H1 (cell line): ENCODE results near the gene RRP12. TPM values are rescaled to one million over a fixed set of nuclear protein-coding genes. Genes with fewer than 3 reads are reported as not detected.

Experiments used
- CTCF ChIA-PET: fragments of 300-600 bp; sonication (Branson Sonifier 250); formaldehyde crosslinking; loops from one replicate; lab custom pipeline; 2021; ENCODE audit not compliant: partially characterized antibody; lab: Charles Lee
- POLR2A ChIA-PET: fragments of 300-600 bp; sonication (Branson Sonifier 250); formaldehyde crosslinking; loops from one replicate; lab custom pipeline; 2021; ENCODE audit warnings: inconsistent platforms; ENCODE audit not compliant: partially characterized antibody; lab: Charles Lee
- DNase-seq, 2 experiments: peaks; one replicate each; pipeline versions ENCODE4 v3.0.0 to v3.0.0-alpha.2; 2010 to 2022; ENCODE audit warnings: low spot score in 2 of 2, low read depth in 1 of 2, mixed read lengths in 1 of 2
- FAIRE-seq: peaks from 2 replicates; lab custom pipeline; 2011; peaks lifted over from hg19 to GRCh38; lab: Jason Lieb, UNC
- H2AFZ ChIP-seq: 2 replicates; pipeline ENCODE4 v1.8.1; 2012; ENCODE audit warnings: low read length, inconsistent platforms
- H2AK5ac ChIP-seq: 2 replicates; pipeline ENCODE4 v1.6.1; 2013; ENCODE audit warnings: low read depth, low read length
- H2BK120ac ChIP-seq: replicated peaks from 2 replicates; pipeline ENCODE3; 2013; ENCODE audit warnings: low read depth, low read length, inconsistent platforms
- H2BK12ac ChIP-seq: 2 replicates; pipeline ENCODE4 v1.6.1; 2013; ENCODE audit warnings: low read depth, low read length
- H2BK15ac ChIP-seq: 2 replicates; pipeline ENCODE4 v1.6.1; 2013; ENCODE audit warnings: low read length
- H2BK20ac ChIP-seq: 2 replicates; pipeline ENCODE4 v1.6.1; 2013; ENCODE audit warnings: low read length
- H2BK5ac ChIP-seq: 2 replicates; pipeline ENCODE4 v1.6.1; 2013; ENCODE audit warnings: low read depth, low read length
- H3K14ac ChIP-seq: 2 replicates; pipeline ENCODE4 v1.6.1; 2013; ENCODE audit warnings: inconsistent platforms; ENCODE audit not compliant: insufficient read length
- H3K18ac ChIP-seq: 2 replicates; pipeline ENCODE4 v1.6.1; 2013; ENCODE audit warnings: low read length; ENCODE audit errors: extremely low read depth
- H3K23ac ChIP-seq: 2 replicates; pipeline ENCODE4 v1.6.1; 2013; ENCODE audit warnings: inconsistent platforms; ENCODE audit not compliant: insufficient read length
- H3K23me2 ChIP-seq: 2 replicates; pipeline ENCODE4 v1.6.1; 2013; ENCODE audit warnings: low read depth, low read length
- H3K27ac ChIP-seq: 2 replicates; pipeline ENCODE4 v1.6.1; 2011; ENCODE audit warnings: low read depth, low read length, inconsistent platforms
- H3K27me3 ChIP-seq, 4 experiments: replicated peaks in 1 of 4; 1 replicate in 1 of 4; 2 replicates in 3 of 4; pipeline versions ENCODE4 v1.6.1 to v1.8.1; 2011 to 2013; ENCODE audit warnings: low read length in 3 of 4, mild to moderate bottlenecking in 3 of 4, inconsistent platforms in 2 of 4, mixed read lengths in 2 of 4, moderate library complexity in 1 of 4; ENCODE audit not compliant: control insufficient read depth in 3 of 4, insufficient read depth in 3 of 4; ENCODE audit errors: extremely low read depth in 1 of 4
- H3K36me3 ChIP-seq, 4 experiments: 2 replicates each; pipeline versions ENCODE4 v1.6.1 to v1.8.1; 2011 to 2013; ENCODE audit warnings: mild to moderate bottlenecking in 4 of 4, low read length in 3 of 4, moderate library complexity in 2 of 4, control low read depth in 1 of 4, inconsistent platforms in 1 of 4; ENCODE audit not compliant: insufficient read depth in 4 of 4, control insufficient read depth in 2 of 4
- H3K4ac ChIP-seq: replicated peaks from 2 replicates; pipeline ENCODE3; 2013; ENCODE audit warnings: low read length, low read depth, mixed read lengths, inconsistent platforms; ENCODE audit not compliant: insufficient read length
- H3K4me1 ChIP-seq, 4 experiments: replicated peaks in 1 of 4; 1 replicate in 1 of 4; 2 replicates in 3 of 4; pipeline versions ENCODE4 v1.6.1 to v1.8.1; 2011 to 2013; ENCODE audit warnings: low read length in 3 of 4, inconsistent platforms in 2 of 4, mixed read lengths in 1 of 4; ENCODE audit not compliant: insufficient read depth in 4 of 4, control insufficient read depth in 3 of 4
- H3K4me2 ChIP-seq, 2 experiments: 2 replicates each; pipeline versions ENCODE4 v1.6.1 to v1.8.1; 2011 to 2013; ENCODE audit warnings: low read depth in 2 of 2, low read length in 2 of 2, control low read depth in 1 of 2, inconsistent platforms in 1 of 2, mild to moderate bottlenecking in 1 of 2; ENCODE audit not compliant: insufficient read depth in 1 of 2
- H3K4me3 ChIP-seq, 4 experiments: fragments of 200-600, 300-600 bp in 1 of 4; sonication (generic), shearing (Covaris generic), sonication (Bioruptor Twin) in 1 of 4; 2 replicates each; pipeline versions ENCODE4 v1.5.1 to v1.8.1; 2011 to 2016; ENCODE audit warnings: low read length in 4 of 4, low read depth in 3 of 4, control low read depth in 2 of 4, inconsistent platforms in 2 of 4, mild to moderate bottlenecking in 2 of 4, mixed read lengths in 1 of 4, moderate library complexity in 1 of 4; ENCODE audit not compliant: insufficient read depth in 2 of 4; ENCODE audit errors: extremely low read depth in 1 of 4
- H3K56ac ChIP-seq: replicated peaks from 2 replicates; pipeline ENCODE3; 2013; ENCODE audit warnings: low read depth, mild to moderate bottlenecking, mixed read lengths, low read length, inconsistent platforms; ENCODE audit not compliant: insufficient read length
- H3K79me1 ChIP-seq: 2 replicates; pipeline ENCODE4 v1.6.1; 2013; ENCODE audit warnings: low read depth, low read length, control low read depth
- H3K79me2 ChIP-seq, 2 experiments: 2 replicates each; pipeline versions ENCODE4 v1.6.1 to v1.8.1; 2012 to 2013; ENCODE audit warnings: low read length in 2 of 2, mild to moderate bottlenecking in 2 of 2, inconsistent platforms in 1 of 2; ENCODE audit not compliant: insufficient read depth in 2 of 2, control insufficient read depth in 1 of 2
- H3K9ac ChIP-seq, 4 experiments: replicated peaks in 1 of 4; 1 replicate in 1 of 4; 2 replicates in 3 of 4; pipeline versions ENCODE4 v1.6.1 to v1.8.1; 2011 to 2013; ENCODE audit warnings: low read depth in 3 of 4, low read length in 3 of 4, control low read depth in 2 of 4, mild to moderate bottlenecking in 2 of 4, moderate library complexity in 2 of 4, inconsistent platforms in 1 of 4; ENCODE audit errors: extremely low read depth in 1 of 4
- H3K9me3 ChIP-seq, 2 experiments: 2 replicates each; pipeline versions ENCODE4 v1.6.1 to v1.8.1; 2012 to 2013; ENCODE audit warnings: mild to moderate bottlenecking in 2 of 2, moderate library complexity in 2 of 2, control low read depth in 1 of 2, inconsistent platforms in 1 of 2, low read depth in 1 of 2, low read length in 1 of 2, mixed read lengths in 1 of 2; ENCODE audit not compliant: insufficient read depth in 2 of 2
- H4K20me1 ChIP-seq, 2 experiments: replicated peaks in 1 of 2; 2 replicates each; pipeline versions ENCODE3 to v1.8.1; 2011 to 2013; ENCODE audit warnings: inconsistent platforms in 2 of 2, low read length in 2 of 2, mild to moderate bottlenecking in 1 of 2; ENCODE audit not compliant: insufficient read depth in 2 of 2, control insufficient read depth in 1 of 2
- H4K5ac ChIP-seq: 2 replicates; pipeline ENCODE4 v1.6.1; 2013; ENCODE audit warnings: low read length, low read depth, mixed read lengths, inconsistent platforms; ENCODE audit not compliant: insufficient read length
- H4K8ac ChIP-seq: 2 replicates; pipeline ENCODE4 v1.8.0; 2013; ENCODE audit warnings: mild to moderate bottlenecking, moderate library complexity, low read length, inconsistent platforms; ENCODE audit not compliant: insufficient read depth; ENCODE audit errors: extremely low read depth
- H4K91ac ChIP-seq: replicated peaks from 2 replicates; pipeline ENCODE3; 2013; ENCODE audit warnings: low read length, mixed read lengths, inconsistent platforms; ENCODE audit not compliant: insufficient read length
- CBX5 ChIP-seq: fragments of 300-800, 300-1000 bp; sonication (generic); IDR thresholded peaks from 2 replicates; pipeline ENCODE4 v1.7.1; 2016; ENCODE audit warnings: antibody characterized with exemption, low read length, low read depth
- EGR1 ChIP-seq: IDR thresholded peaks from 2 replicates; pipeline ENCODE4 v1.6.1; 2011; ENCODE audit warnings: low read depth, low read length, borderline replicate concordance
- EZH2 ChIP-seq: fragments of 200-600 bp; sonication (generic); IDR thresholded peaks from 2 replicates; pipeline ENCODE4 v1.7.1; 2012; ENCODE audit warnings: low read depth, mild to moderate bottlenecking, moderate library complexity, low read length, inconsistent platforms; ENCODE audit not compliant: severe bottlenecking
- GABPA ChIP-seq: IDR thresholded peaks from 2 replicates; pipeline ENCODE4 v1.6.1; 2011; ENCODE audit warnings: mild to moderate bottlenecking, low read length, moderate library complexity, borderline replicate concordance; ENCODE audit not compliant: insufficient read depth
- HDAC6 ChIP-seq: IDR thresholded peaks from one replicate; pipeline ENCODE4 v1.7.1; 2012; ENCODE audit warnings: low read depth, mild to moderate bottlenecking, inconsistent platforms, low read length, moderate library complexity
- JUN ChIP-seq: IDR thresholded peaks from 2 replicates; pipeline ENCODE4 v1.6.1; 2011; ENCODE audit warnings: low read depth, mild to moderate bottlenecking, improper control_type of control experiment, low read length
- NANOG ChIP-seq: IDR thresholded peaks from 2 replicates; pipeline ENCODE4 v1.6.1; 2011; ENCODE audit warnings: low read length, low read depth, mild to moderate bottlenecking, inconsistent platforms; ENCODE audit not compliant: insufficient read depth, poor library complexity, severe bottlenecking
- SAP30 ChIP-seq: fragments of 300-600 bp; sonication (generic); IDR thresholded peaks from 2 replicates; pipeline ENCODE4 v1.7.1; 2012; ENCODE audit warnings: low read length, moderate library complexity, mild to moderate bottlenecking, inconsistent platforms; ENCODE audit not compliant: insufficient read depth, insufficient replicate concordance
- WGBS, 2 experiments: shearing (Covaris generic) in 1 of 2; methylation state at CpG; one replicate each; pipeline versions ENCODE4 v1.1.6 to v1.1.7; 2013 to 2015; ENCODE audit warnings: low lambda C conversion rate in 2 of 2, mixed read lengths in 2 of 2, inconsistent platforms in 1 of 2, low coverage in 1 of 2, missing lambda C conversion rate in 1 of 2; ENCODE audit not compliant: insufficient replicate concordance in 2 of 2, insufficient coverage in 1 of 2, insufficient read length in 1 of 2; ENCODE audit errors: extremely low coverage in 1 of 2, missing lambda C conversion rate in 1 of 2; 5-methylcytosine and 5-hydroxymethylcytosine counted together
- polyA plus RNA-seq, 7 experiments: library from polyadenylated mRNA; depleted of rRNA in 3 of 7; stranded (reverse) in 5 of 7; unstranded in 2 of 7; fragments of >200 nt in 5 of 7; fragments of 200-250 nt in 2 of 7; gene quantifications; 1 replicate in 5 of 7; 2 replicates in 1 of 7; 4 replicates in 1 of 7; pipeline versions ENCODE4 v1.2.1 to v1.2.3, GENCODE V29; 2011 to 2013; ENCODE audit warnings: missing spikeins in 2 of 7, mixed read lengths in 2 of 7
- total RNA-seq: library from RNA; stranded (reverse); fragmentation: NEBNext Ultra II Directional; extraction: Animal tissue kit (Norgen Biotek cat#: 25700); gene quantifications from 2 replicates; pipeline ENCODE4 v1.2.1, GENCODE V29; 2021

RRP12 gene
- total and polyA plus RNA-seq, 2 of the 8 experiments (the other 6 are each of a cell fraction or from before 2014, with no cell fraction given): 21.0 to 65.8 TPM

DNA sequence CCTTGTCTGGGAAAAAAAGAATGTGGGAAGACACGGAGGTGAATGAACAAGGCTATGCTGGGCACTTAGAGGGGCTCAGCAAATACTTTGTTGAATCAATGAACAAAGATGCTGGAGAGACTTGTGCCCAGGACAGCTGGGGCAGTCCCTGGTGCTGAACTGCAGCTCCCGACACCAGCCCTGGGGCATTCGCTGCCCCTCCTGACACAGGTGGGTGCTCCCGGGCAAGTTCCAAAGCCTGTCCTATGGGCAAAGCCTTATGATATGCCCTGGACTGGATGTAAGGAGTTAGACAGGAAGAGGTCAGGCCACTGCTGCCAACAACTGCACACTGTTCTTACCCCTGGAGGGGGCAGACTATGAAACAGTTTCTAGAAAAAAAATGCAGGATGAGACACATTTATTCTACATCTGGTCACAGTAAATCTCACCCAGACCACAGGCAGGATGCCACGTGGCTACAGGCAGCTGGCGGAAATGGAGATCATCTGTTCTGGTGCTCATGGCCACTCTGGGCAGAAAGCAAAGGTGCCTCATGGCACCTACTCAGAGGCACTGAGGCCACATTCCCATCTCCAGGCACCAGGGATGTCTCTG lies 44.7 kb downstream of the RRP12 start:
- H4K20me1 ChIP-seq: peaks cover 0 to 3% of the 10 kb centered on the region in 2 experiments
- H3K18ac ChIP-seq: no peak overlapping the region
- H3K4me2 ChIP-seq: no peak overlapping the region
- no peaks in the 10 kb centered on the region for H3K9me3 ChIP-seq
- H2BK5ac ChIP-seq: no peak overlapping the region
- ChIA-PET POLR2A (interaction anchor here (0.8 to 1.5 kb wide), 11 partner anchors 9 to 77 kb away, joined by 3 to 7 read pairs (median 4); partner anchors contain the start of genes FRAT1 and RRP12), CTCF (interaction anchor here (0.8 to 7.2 kb wide), 24 partner anchors 10 to 284 kb away, joined by 3 to 45 read pairs (median 4); partner anchors contain the start of gene ARHGAP19)
- H2AK5ac ChIP-seq: no peak overlapping the region
- no peak overlapping the region for H2BK15ac ChIP-seq
- H3K4ac ChIP-seq: no peak overlapping the region
- H3K36me3 ChIP-seq: peaks cover 4 to 23% (median 19%) of the 10 kb centered on the region in 4 experiments; a peak in 7 of 8 replicates
- H2BK12ac ChIP-seq: no peak overlapping the region
- no peak overlapping the region for H3K23ac ChIP-seq
- FAIRE-seq (no peak), DNase-seq (no peak)
- H2BK20ac ChIP-seq: no peak overlapping the region
- H3K27ac ChIP-seq: no peak overlapping the region
- 96% methylated on average over 6 of the region's 6 CpGs; no CpG with 5 or more reads in 1 of the 2 experiments for WGBS, 2 experiments
- no peak overlapping the region for H3K56ac ChIP-seq
- H3K4me1 ChIP-seq: peaks cover 0 to 3% (median 1%) of the 10 kb centered on the region in 4 experiments; a peak in 3 of 7 replicates
- no peaks in the 10 kb centered on the region for H3K79me1 ChIP-seq
- no peak overlapping the region for H4K5ac ChIP-seq
- no peaks in the 10 kb centered on the region for H3K79me2 ChIP-seq
- TF ChIP-seq JUN (no peak), CBX5 (no peak), GABPA (no peak), EZH2 (no peak), SAP30 (no peak), NANOG (no peak), EGR1 (no peak), HDAC6 (no peak)
- H4K8ac ChIP-seq: no peak overlapping the region
- H3K4me3 ChIP-seq: no peak overlapping the region
- no peaks in the 10 kb centered on the region for H3K27me3 ChIP-seq
- no peak overlapping the region for H2BK120ac ChIP-seq
- no peak overlapping the region for H2AFZ ChIP-seq
- no peak overlapping the region for H4K91ac ChIP-seq
- H3K23me2 ChIP-seq: no peaks in the 10 kb centered on the region
- H3K14ac ChIP-seq: no peak overlapping the region
- no peak overlapping the region for H3K9ac ChIP-seq
